K562 (cell line): ENCODE measurements around the gene DCXR. TPM values are rescaled to one million over a fixed set of nuclear protein-coding genes. Genes with fewer than 3 reads are reported as not detected.

Experiments used
- ATAC-seq: fragments of 200-7000 bp; cut with Tn5 transposase; 3 replicates; pipeline ENCODE4 v1.9.1; 2020; ENCODE audit warnings: moderate library complexity
- BruUV-seq: library from RNA; stranded (reverse); fragments of 400-500 nt; replicated peaks from 2 replicates; lab custom pipeline; 2021; lab: Mats Ljungman, UMichigan
- CTCF ChIA-PET: fragments of 300-600 bp; formaldehyde crosslinking; extraction: SDS; loops from one replicate; lab custom pipeline; 2021; ENCODE audit warnings: low intra/inter-chr PET ratio; lab: Yijun Ruan, JAX
- POLR2A ChIA-PET: fragments of 300-600, 350-650 bp; sonication (Branson Sonifier 250); formaldehyde crosslinking; extraction: SDS; loops from one replicate; lab custom pipeline; 2021; ENCODE audit warnings: antibody characterized with exemption, inconsistent platforms; lab: Yijun Ruan, JAX
- DNase-seq, 4 experiments: peaks; one replicate each; pipeline versions ENCODE4 v3.0.0 to v3.0.0-alpha.2; 2011 to 2018; ENCODE audit warnings: low spot score in 3 of 4, mixed read lengths in 3 of 4; ENCODE audit errors: extremely low read depth in 1 of 4
- FAIRE-seq: peaks from 2 replicates; lab custom pipeline; 2011; peaks lifted over from hg19 to GRCh38; lab: Jason Lieb, UNC
- H2AFZ ChIP-seq: 2 replicates; pipeline ENCODE4 v1.6.0; 2011; ENCODE audit warnings: low read depth, low read length, control low read depth, inconsistent platforms
- H3K27ac ChIP-seq: fragments of 200-600 bp; 3 replicates; pipeline ENCODE4 v1.8.0; 2011; ENCODE audit warnings: low read depth, mild to moderate bottlenecking, control low read depth, inconsistent platforms, low read length, moderate library complexity, mixed read lengths; ENCODE audit errors: extremely low read depth
- H3K27me3 ChIP-seq, 2 experiments: fragments of 300-600 bp in 1 of 2; 2 replicates in 1 of 2; 3 replicates in 1 of 2; pipeline versions ENCODE4 v1.6.0 to v1.8.0; 2011; ENCODE audit warnings: inconsistent platforms in 2 of 2, low read length in 2 of 2, mild to moderate bottlenecking in 1 of 2, mixed read lengths in 1 of 2, moderate library complexity in 1 of 2; ENCODE audit not compliant: control insufficient read depth in 2 of 2, insufficient read depth in 2 of 2
- H3K36me3 ChIP-seq: fragments of 300-600 bp; 3 replicates; pipeline ENCODE4 v1.8.0; 2011; ENCODE audit warnings: mild to moderate bottlenecking, low read length, inconsistent platforms; ENCODE audit not compliant: control insufficient read depth, insufficient read depth
- H3K4me1 ChIP-seq, 2 experiments: fragments of 200-600 bp in 1 of 2; replicated peaks in 1 of 2; 2 replicates in 1 of 2; 3 replicates in 1 of 2; pipeline versions ENCODE4 v1.5.1 to v1.8.0; 2011; ENCODE audit warnings: inconsistent platforms in 2 of 2, low read length in 2 of 2, mild to moderate bottlenecking in 1 of 2, mixed read lengths in 1 of 2, moderate library complexity in 1 of 2; ENCODE audit not compliant: control insufficient read depth in 2 of 2, insufficient read depth in 2 of 2
- H3K4me2 ChIP-seq: 2 replicates; pipeline ENCODE4 v1.6.1; 2011; ENCODE audit warnings: low read length, control low read depth, inconsistent platforms, mixed read lengths; ENCODE audit not compliant: insufficient read depth
- H3K4me3 ChIP-seq: fragments of 200-600 bp; sonication (generic), shearing (Covaris generic); 2 replicates; pipeline ENCODE4 v1.5.1; 2016; ENCODE audit warnings: control low read depth, inconsistent platforms
- H3K79me2 ChIP-seq: fragments of 200-600 bp; 3 replicates; pipeline ENCODE4 v1.8.0; 2011; ENCODE audit warnings: low read length, inconsistent platforms; ENCODE audit not compliant: control insufficient read depth, insufficient read depth
- H3K9ac ChIP-seq, 2 experiments: 2 replicates each; pipeline versions ENCODE4 v1.6.0 to v1.6.1; 2011; ENCODE audit warnings: low read depth in 2 of 2, low read length in 2 of 2, control low read depth in 1 of 2, inconsistent platforms in 1 of 2, mild to moderate bottlenecking in 1 of 2, mixed read lengths in 1 of 2; ENCODE audit not compliant: insufficient read depth in 1 of 2
- H3K9me1 ChIP-seq: one replicate; pipeline ENCODE4 v1.6.0; 2011; ENCODE audit warnings: inconsistent platforms, mild to moderate bottlenecking, low read length, moderate library complexity; ENCODE audit not compliant: control insufficient read depth, insufficient read depth
- H3K9me3 ChIP-seq: replicated peaks from 2 replicates; pipeline ENCODE4 v1.5.1; 2011; ENCODE audit warnings: low read depth, low read length, inconsistent platforms; ENCODE audit not compliant: control insufficient read depth, insufficient read depth
- H4K20me1 ChIP-seq: replicated peaks from 2 replicates; pipeline ENCODE4 v1.6.1; 2011; ENCODE audit warnings: low read length, inconsistent platforms, mixed read lengths; ENCODE audit not compliant: control insufficient read depth, insufficient read depth
- ATF7 ChIP-seq: fragments of 450-650 bp; IDR thresholded peaks from 2 replicates; pipeline ENCODE4 v1.7.1; 2014; ENCODE audit warnings: mild to moderate bottlenecking, moderate library complexity
- NR3C1 ChIP-seq: sonication (generic); formaldehyde crosslinking; IDR thresholded peaks from 2 replicates; pipeline ENCODE4 v1.8.1; 2022; ENCODE audit warnings: missing genetic modification reagents
- SAFB2 ChIP-seq: fragments of 200-400 bp; formaldehyde crosslinking; IDR thresholded peaks from 2 replicates; pipeline ENCODE4 v1.6.1; 2018; ENCODE audit warnings: borderline replicate concordance, low read length, low read depth, moderate library complexity; ENCODE audit not compliant: severe bottlenecking
- STAT5B ChIP-seq: fragments of 250-450 bp; sonication (Bioruptor Pico); IDR thresholded peaks from 2 replicates; pipeline ENCODE4 v1.8.0; 2021; ENCODE audit warnings: mild to moderate bottlenecking, inconsistent platforms
- TEAD1 ChIP-seq, 2 experiments: fragments of 450-650 bp in 1 of 2; sonication (generic) in 1 of 2; formaldehyde crosslinking; IDR thresholded peaks; 2 replicates each; pipeline versions ENCODE4 v1.4.0 to v1.8.0; 2020 to 2022; ENCODE audit warnings: mild to moderate bottlenecking in 2 of 2, missing genetic modification reagents in 1 of 2
- ZNF41 ChIP-seq: fragments of 250-450 bp; sonication (Bioruptor Pico); conservative IDR thresholded peaks from 2 replicates; pipeline ENCODE4 v1.4.0; 2020; ENCODE audit warnings: mild to moderate bottlenecking
- WGBS: fragments of 100-300 bp; shearing (Covaris generic); methylation state at CpG from one replicate; pipeline ENCODE4 v1.1.6; 2016; ENCODE audit warnings: low coverage, mixed read lengths; ENCODE audit not compliant: insufficient coverage; ENCODE audit errors: missing lambda C conversion rate; 5-methylcytosine and 5-hydroxymethylcytosine counted together
- in situ Hi-C: fragments of 300-500 bp; cut with MboI; formaldehyde crosslinking; loops from 4 replicates; pipeline ENCODE4 v1.15.0; 2018; ENCODE audit warnings: inconsistent platforms, mixed read lengths
- intact Hi-C: fragments of 100-400 bp; cut with micrococcal nuclease; formaldehyde crosslinking; loops from 2 replicates; pipeline ENCODE4 v1.14.2; 2022
- polyA plus RNA-seq, 8 experiments: library from polyadenylated mRNA; depleted of rRNA in 4 of 8; stranded (reverse) in 5 of 8; unstranded in 3 of 8; fragments of >200 nt; fragmentation: Nextera tagmentation in 2 of 8; fragmentation: Illumina TruSeq in 1 of 8; extraction: Ambion mirVana in 2 of 8; extraction: Trizol in 1 of 8; gene quantifications; 2 replicates each; pipeline versions ENCODE4 v1.2.1 to v1.2.3, GENCODE V29; 2011 to 2014; ENCODE audit warnings: inconsistent platforms in 1 of 8, missing spikeins in 1 of 8
- total RNA-seq, 7 experiments: library from RNA; depleted of rRNA in 6 of 7; stranded (reverse); fragments of >200 nt in 6 of 7; fragmentation: Illumina TruSeq in 2 of 7; extraction: Trizol in 2 of 7; gene quantifications; 2 replicates each; pipeline versions ENCODE4 v1.2.1 to v1.2.3, GENCODE V29; 2011 to 2021; ENCODE audit warnings: low replicate concordance in 1 of 7
- TF ChIP-seq, protein P1 (sequence below): fragments of 200-800 bp; sonication (Bioruptor generic); IDR thresholded peaks from 2 replicates; pipeline ENCODE4 v1.6.1; 2017; ENCODE audit warnings: missing genetic modification characterization, missing compliant biosample characterization

DCXR gene
- total and polyA plus RNA-seq, 9 of the 15 experiments (the other 6 are each of a cell fraction or from before 2014, with no cell fraction given) = 21.3 to 274 (median 156) TPM

DNA sequence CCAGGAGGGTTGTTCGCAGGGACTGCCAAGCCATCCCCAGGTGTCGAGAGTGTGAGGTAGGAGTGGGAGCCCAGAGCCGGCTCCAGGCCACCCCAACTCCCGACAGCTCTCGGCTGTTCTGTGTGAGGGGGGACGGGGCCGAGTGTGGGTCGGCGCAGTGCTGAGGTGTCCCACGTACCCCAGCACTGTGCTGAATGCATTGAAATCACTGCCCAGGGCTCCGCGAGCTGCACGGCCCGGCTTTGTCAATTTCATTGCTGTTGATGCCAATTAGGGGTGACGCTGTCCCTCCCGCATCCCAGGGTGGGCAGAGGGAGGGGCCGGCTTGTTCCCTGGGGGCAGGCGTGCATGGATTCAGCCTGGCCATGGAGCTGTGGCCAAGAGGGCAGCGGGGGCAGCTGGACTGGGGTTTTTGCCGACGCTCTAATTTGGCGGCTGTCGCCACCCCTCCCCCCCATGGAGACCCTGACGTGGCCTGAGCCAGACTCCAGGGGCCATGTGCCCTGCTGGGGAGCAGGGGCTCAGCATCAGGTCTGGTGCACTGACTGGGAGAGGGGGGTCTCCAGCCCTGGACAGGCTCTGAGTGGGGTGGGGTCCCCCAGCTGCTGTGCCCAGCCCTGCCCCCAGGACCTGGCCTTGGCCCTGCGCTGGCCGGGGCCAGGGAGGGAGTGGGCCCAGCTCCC is 29.1 kb downstream of the DCXR start:
- in situ Hi-C loops = no loop called here

More for the DNA sequence above, 29.1 kb downstream of the DCXR start:
- H3K9me3 ChIP-seq = no peaks in the 10 kb centered on the region
- H3K36me3 ChIP-seq = no peaks in the 10 kb centered on the region; the same call in 2 of the 3 replicates
- no TSS peak for BruUV-seq
- no peak for ATAC-seq
- no peak for DNase-seq
- H3K27ac ChIP-seq = no peak overlapping the region
- no peaks in the 10 kb centered on the region for H3K79me2 ChIP-seq
- H2AFZ ChIP-seq = no peak overlapping the region
- no peaks in the 10 kb centered on the region for H3K27me3 ChIP-seq
- WGBS = 85% methylated on average over 20 of the region's 26 CpGs
- H3K4me2 ChIP-seq = no peak overlapping the region
- peak overlapping the region in 1 of 2 experiments; percentile 45; a peak in 1 of 4 replicates for H3K9ac ChIP-seq
- peaks cover 0 to 84% of the 10 kb centered on the region in 2 experiments; a peak in 1 of 5 replicates for H3K4me1 ChIP-seq
- FAIRE-seq = no peak
- TF ChIP-seq STAT5B (CRISPR knock-in tag) (no peak), TEAD1 (CRISPR knock-in tag; IDR thresholded peaks at IDR 0.05) (no peak), ATF7 (no peak), ZNF41 (CRISPR knock-in tag) (no peak), SAFB2 (no peak), NR3C1 (no peak)
- TF ChIP-seq, protein P1, sequence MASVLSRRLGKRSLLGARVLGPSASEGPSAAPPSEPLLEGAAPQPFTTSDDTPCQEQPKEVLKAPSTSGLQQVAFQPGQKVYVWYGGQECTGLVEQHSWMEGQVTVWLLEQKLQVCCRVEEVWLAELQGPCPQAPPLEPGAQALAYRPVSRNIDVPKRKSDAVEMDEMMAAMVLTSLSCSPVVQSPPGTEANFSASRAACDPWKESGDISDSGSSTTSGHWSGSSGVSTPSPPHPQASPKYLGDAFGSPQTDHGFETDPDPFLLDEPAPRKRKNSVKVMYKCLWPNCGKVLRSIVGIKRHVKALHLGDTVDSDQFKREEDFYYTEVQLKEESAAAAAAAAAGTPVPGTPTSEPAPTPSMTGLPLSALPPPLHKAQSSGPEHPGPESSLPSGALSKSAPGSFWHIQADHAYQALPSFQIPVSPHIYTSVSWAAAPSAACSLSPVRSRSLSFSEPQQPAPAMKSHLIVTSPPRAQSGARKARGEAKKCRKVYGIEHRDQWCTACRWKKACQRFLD (CRISPR knock-in tag) = no peak
- H3K9me1 ChIP-seq = peaks cover 3% of the 10 kb centered on the region
- 0 out of 2 replicates have a peak, but pooled peaks cover 4% of the 10 kb centered on the region for H4K20me1 ChIP-seq
- POLR2A ChIA-PET = no interaction called here
- no peak overlapping the region for H3K4me3 ChIP-seq
- intact Hi-C loops = no loop called here
- CTCF ChIA-PET = no interaction called here
